GM11168 (cell line): ENCODE measurements around the gene APBA2.
"Not testable (repeated sequence)": the region's sequence is repeated elsewhere in the genome, so short reads cannot be mapped to it uniquely, and the experiment has no call there.

ENCODE experiments used
- in situ Hi-C: fragments of 300-500 bp; cut with MboI; formaldehyde crosslinking; loops from one replicate; pipeline ENCODE4 v1.12.0; 2022; ENCODE audit warnings: low sequenced_read_pairs; ENCODE audit not compliant: unreplicated experiment

The APBA2 gene

GRCh38 chr15:28876845-28877185, 9.0 kb upstream of the APBA2 start:
- in situ Hi-C loops, result no loop called here

GRCh38 chr15:28878209-28878608, 7.6 kb upstream of the APBA2 start:
- in situ Hi-C loops, result no loop called here

- in situ Hi-C loops, result no loop called here
Measured at GRCh38 chr15:28879551-28879950, 6.2 kb upstream of the APBA2 start.

- in situ Hi-C loops, result no loop called here
Measured at GRCh38 chr15:28880680-28881079, 5.1 kb upstream of the APBA2 start.

GRCh38 chr15:28881170-28881569, 4.6 kb upstream of the APBA2 start:
- in situ Hi-C loops, result no loop called here

GRCh38 chr15:28881600-28881999, 4.2 kb upstream of the APBA2 start:
- in situ Hi-C loops, result no loop called here

GRCh38 chr15:28884151-28884940, 1.4 kb upstream of the APBA2 start:
- in situ Hi-C loops, result no loop called here

- in situ Hi-C loops, result no loop called here
Measured at GRCh38 chr15:28885128-28885629, 595 bp upstream of the APBA2 start.

- in situ Hi-C loops, result no loop called here
Measured at GRCh38 chr15:28886431-28887338, 911 bp downstream of the APBA2 start.

GRCh38 chr15:28887339-28888174, 1.8 kb downstream of the APBA2 start:
- in situ Hi-C loops, result no loop called here

GRCh38 chr15:28888302-28888894, 2.6 kb downstream of the APBA2 start:
- in situ Hi-C loops, result no loop called here

- in situ Hi-C loops, result no loop called here
Measured at GRCh38 chr15:28888900-28889299, 3.1 kb downstream of the APBA2 start.

GRCh38 chr15:28889346-28889745, 3.6 kb downstream of the APBA2 start:
- in situ Hi-C loops, result no loop called here

GRCh38 chr15:28889871-28890270, 4.1 kb downstream of the APBA2 start:
- in situ Hi-C loops, result not testable (repeated sequence)

- in situ Hi-C loops, result not testable (repeated sequence)
Measured at GRCh38 chr15:28890291-28890690, 4.5 kb downstream of the APBA2 start.

GRCh38 chr15:28890711-28891495, 5.1 kb downstream of the APBA2 start:
- in situ Hi-C loops, result no loop called here

- in situ Hi-C loops, result no loop called here
Measured at GRCh38 chr15:28891588-28891987, 5.8 kb downstream of the APBA2 start.

GRCh38 chr15:28892789-28893610, 7.2 kb downstream of the APBA2 start:
- in situ Hi-C loops, result no loop called here
